Measurements from ENCODE around the gene ZFAND6. TPM values are rescaled to one million over a fixed set of nuclear protein-coding genes. Genes with fewer than 3 reads are reported as not detected.

Gene ZFAND6
- total RNA-seq, 2 donors from 2014 or later = 21.8 to 39.7 TPM

DNA sequence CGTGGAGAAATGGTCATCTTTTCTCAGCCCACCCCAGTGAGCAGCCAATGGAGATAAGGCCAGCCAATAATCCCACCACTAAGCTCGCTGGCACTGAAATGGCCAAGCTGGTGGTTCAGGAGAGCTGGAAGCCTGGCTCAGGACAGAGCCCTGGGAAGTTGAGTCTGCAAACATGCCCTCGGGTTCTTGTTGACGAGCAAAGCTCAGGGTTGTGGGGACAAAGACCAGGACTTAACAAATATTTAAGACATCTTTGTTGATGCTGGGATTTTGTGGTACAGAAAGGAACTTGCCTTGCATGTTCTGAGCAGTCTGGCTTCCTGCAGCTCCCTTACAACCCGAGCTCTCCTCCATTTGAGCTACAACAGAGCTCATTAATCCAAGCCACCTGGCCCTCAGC is 97.7 kb downstream of the ZFAND6 start:
- intact Hi-C loops (cut with DNase I) = loop anchor here (10.0 kb wide), 1 partner anchor 102 kb away; the partner anchor contains the start of gene ZFAND6
- no peaks in the 10 kb centered on the region for H3K36me3 ChIP-seq (replicated peaks in 1 of 2; ENCODE audit: insufficient read depth in 1 of 2, low read depth in 2 of 2)
- no peak overlapping the region for H3K27ac ChIP-seq
- H3K4me1 ChIP-seq = peaks cover 19% of the 10 kb centered on the region
- WGBS, 2 donors = 80 to 92% methylated on average over 5 of the region's 5 CpGs
- ATAC-seq (no peak), DNase-seq (no peak)
- H3K4me3 ChIP-seq = no peak overlapping the region
- no peaks in the 10 kb centered on the region for H3K27me3 ChIP-seq
- H3K9me3 ChIP-seq = no peaks in the 10 kb centered on the region
- TF ChIP-seq, protein P1, sequence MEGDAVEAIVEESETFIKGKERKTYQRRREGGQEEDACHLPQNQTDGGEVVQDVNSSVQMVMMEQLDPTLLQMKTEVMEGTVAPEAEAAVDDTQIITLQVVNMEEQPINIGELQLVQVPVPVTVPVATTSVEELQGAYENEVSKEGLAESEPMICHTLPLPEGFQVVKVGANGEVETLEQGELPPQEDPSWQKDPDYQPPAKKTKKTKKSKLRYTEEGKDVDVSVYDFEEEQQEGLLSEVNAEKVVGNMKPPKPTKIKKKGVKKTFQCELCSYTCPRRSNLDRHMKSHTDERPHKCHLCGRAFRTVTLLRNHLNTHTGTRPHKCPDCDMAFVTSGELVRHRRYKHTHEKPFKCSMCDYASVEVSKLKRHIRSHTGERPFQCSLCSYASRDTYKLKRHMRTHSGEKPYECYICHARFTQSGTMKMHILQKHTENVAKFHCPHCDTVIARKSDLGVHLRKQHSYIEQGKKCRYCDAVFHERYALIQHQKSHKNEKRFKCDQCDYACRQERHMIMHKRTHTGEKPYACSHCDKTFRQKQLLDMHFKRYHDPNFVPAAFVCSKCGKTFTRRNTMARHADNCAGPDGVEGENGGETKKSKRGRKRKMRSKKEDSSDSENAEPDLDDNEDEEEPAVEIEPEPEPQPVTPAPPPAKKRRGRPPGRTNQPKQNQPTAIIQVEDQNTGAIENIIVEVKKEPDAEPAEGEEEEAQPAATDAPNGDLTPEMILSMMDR (IDR thresholded peaks at IDR 0.05) = no peak

DNA sequence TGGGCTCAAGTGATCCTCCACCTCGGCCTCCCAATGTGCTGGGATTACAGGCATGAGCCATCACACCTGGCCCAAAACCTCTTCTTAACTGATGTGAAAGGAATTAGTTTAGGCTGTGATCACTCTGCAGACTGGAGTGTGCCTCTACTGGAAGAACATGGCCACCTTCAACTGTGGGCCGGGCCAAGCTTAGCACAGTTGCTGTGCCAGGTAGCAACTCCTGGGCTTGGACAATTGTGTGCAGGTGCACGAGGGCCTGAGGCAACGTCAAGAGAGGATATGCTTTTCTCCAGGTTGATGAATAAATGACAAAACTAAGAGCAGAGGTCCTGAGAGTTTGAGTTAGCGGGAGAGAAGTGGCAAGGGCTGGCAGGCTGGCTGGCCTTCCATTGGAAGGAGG is 99.8 kb downstream of the ZFAND6 start:
- intact Hi-C loops (cut with DNase I) = loop anchor here (10.0 kb wide), 1 partner anchor 104 kb away; the partner anchor contains the start of gene ZFAND6
- 94 to 96% methylated on average over 5 of the region's 5 CpGs for WGBS, 2 donors

DNA sequence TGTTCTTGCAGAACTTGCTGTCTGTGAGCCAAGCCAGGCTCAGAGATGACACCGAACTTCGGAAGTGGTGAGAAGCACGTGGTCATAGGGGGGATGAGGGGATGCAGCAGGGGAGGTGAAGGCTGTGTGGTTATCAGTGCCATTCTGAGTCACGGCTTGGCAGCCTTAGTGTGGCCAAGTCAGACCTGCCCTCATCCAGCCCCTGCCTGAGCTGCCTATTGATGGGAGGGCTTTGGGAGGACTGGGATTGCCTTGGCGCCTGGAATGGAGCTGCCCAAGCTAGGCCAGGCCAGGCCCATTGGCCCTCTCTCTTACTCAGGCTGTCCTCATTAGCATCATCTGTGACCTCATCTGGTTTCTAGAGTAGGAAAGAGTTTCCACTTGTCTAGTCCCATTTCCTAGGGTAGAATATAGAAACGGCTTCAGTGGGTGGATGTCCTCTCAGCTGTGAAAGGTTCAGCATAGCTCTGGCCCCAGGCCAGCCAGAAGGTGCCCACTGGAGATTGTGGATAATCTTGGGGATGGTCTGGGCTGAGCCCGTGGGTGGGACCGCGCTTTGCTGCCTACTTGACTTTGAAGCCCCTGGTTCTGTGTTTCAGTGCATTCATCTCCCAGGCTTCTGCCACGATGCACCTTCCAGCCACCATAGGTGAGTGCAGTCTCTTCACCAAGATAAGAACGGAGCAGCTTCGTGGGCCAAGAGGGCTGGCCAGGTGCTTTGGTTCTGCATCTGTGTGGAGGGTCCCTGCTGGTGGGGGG is 100.5 kb downstream of the ZFAND6 start:
- H3K4me1 ChIP-seq = peaks cover 17% of the 10 kb centered on the region
- H3K4me3 ChIP-seq = no peak overlapping the region
- no peak for TF ChIP-seq POLR2A (IDR thresholded peaks at IDR 0.05)
- TF ChIP-seq, protein P1 (IDR thresholded peaks at IDR 0.05) = no peak
- H3K27me3 ChIP-seq = no peaks in the 10 kb centered on the region
- H3K27ac ChIP-seq = no peak overlapping the region
- intact Hi-C loops (cut with DNase I) = loop anchor here (10.0 kb wide), 1 partner anchor 105 kb away; the partner anchor contains the start of gene ZFAND6
- ATAC-seq (no peak), DNase-seq (no peak)
- WGBS, 2 donors = 86 to 94% methylated on average over 9 to 12 of the region's 12 CpGs
- H3K9me3 ChIP-seq = no peaks in the 10 kb centered on the region
- H3K36me3 ChIP-seq (replicated peaks in 1 of 2; ENCODE audit: insufficient read depth in 1 of 2, low read depth in 2 of 2) = no peaks in the 10 kb centered on the region

More for the DNA sequence above, 99.8 kb downstream of the ZFAND6 start:
- ATAC-seq (no peak), DNase-seq (no peak)
- H3K36me3 ChIP-seq (replicated peaks in 1 of 2; ENCODE audit: insufficient read depth in 1 of 2, low read depth in 2 of 2) = no peaks in the 10 kb centered on the region
- peaks cover 17% of the 10 kb centered on the region for H3K4me1 ChIP-seq
- TF ChIP-seq, protein P1 (IDR thresholded peaks at IDR 0.05) = no peak
- TF ChIP-seq POLR2A (IDR thresholded peaks at IDR 0.05) = no peak
- H3K27me3 ChIP-seq = no peaks in the 10 kb centered on the region
- no peak overlapping the region for H3K4me3 ChIP-seq
- H3K9me3 ChIP-seq = no peaks in the 10 kb centered on the region
- H3K27ac ChIP-seq = no peak overlapping the region

DNA sequence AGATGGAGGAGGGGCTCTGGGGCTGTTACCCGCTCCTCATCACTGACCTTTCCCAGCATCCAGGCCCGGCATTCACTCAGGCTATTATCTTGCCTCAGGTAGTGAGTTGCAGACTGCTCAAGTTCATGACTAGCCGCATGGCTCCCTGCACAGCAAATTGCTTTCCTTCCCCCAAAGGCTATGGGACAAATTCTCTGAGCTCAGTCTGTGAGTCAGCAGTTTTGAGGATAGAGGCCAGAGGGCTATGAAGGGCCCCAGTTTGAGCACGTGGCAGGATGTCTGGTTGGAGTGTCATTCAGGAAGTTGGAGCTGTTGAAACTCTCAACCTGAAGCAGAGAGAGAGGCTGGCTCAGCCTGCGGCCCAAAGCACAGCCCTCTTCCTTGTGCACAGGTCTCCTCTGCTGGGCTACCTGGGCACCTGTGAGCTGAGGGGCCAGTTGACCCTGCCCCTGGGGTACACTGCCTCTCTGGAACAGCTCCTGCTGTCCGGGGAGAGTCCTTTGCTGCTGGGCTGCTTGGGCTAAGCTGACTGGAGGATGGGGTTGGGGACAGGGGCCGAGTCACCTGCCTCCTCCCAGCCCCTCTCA is 101.2 kb downstream of the ZFAND6 start:
- ATAC-seq = peak; percentile 50
- WGBS, 2 donors = 73 to 85% methylated on average over 2 to 7 of the region's 7 CpGs
- TF ChIP-seq, protein P1 (IDR thresholded peaks at IDR 0.05) = no peak
- no peak for TF ChIP-seq POLR2A (IDR thresholded peaks at IDR 0.05)
- no peaks in the 10 kb centered on the region for H3K36me3 ChIP-seq (replicated peaks in 1 of 2; ENCODE audit: insufficient read depth in 1 of 2, low read depth in 2 of 2)
- no peaks in the 10 kb centered on the region for H3K9me3 ChIP-seq
- H3K27ac ChIP-seq = peak overlapping the region in 1 of 4 donors; percentile 37
- H3K27me3 ChIP-seq = no peaks in the 10 kb centered on the region
- peaks cover 17% of the 10 kb centered on the region for H3K4me1 ChIP-seq
- peak in 2 of 4 donors; percentile 29 to 72 for DNase-seq
- intact Hi-C loops (cut with DNase I) = no loop called here
- H3K4me3 ChIP-seq = no peak overlapping the region
